Muscle layer of duodenum (tissue), 2 donors: Measurements from ENCODE around the gene SLC4A5.
"Not testable (repeated sequence)": the region's sequence is repeated elsewhere in the genome, so short reads cannot be mapped to it uniquely, and the experiment has no call there.

ENCODE experiments used
- H3K27ac ChIP-seq: one replicate; pipeline ENCODE4 v1.7.0; 2013; ENCODE audit warnings: mild to moderate bottlenecking, low read length
- H3K27me3 ChIP-seq: one replicate; pipeline ENCODE4 v1.7.0; 2013; ENCODE audit warnings: low read depth, mild to moderate bottlenecking, control low read depth, low read length
- H3K36me3 ChIP-seq, 2 donors: one replicate each; pipeline ENCODE4 v1.7.0; 2013; ENCODE audit warnings: low read length in 2 of 2, control low read depth in 1 of 2, mild to moderate bottlenecking in 1 of 2; ENCODE audit not compliant: insufficient read depth in 2 of 2, control insufficient read depth in 1 of 2
- H3K4me1 ChIP-seq, 2 donors: one replicate each; pipeline ENCODE4 v1.7.0; 2013; ENCODE audit warnings: low read length in 2 of 2, mild to moderate bottlenecking in 2 of 2, control low read depth in 1 of 2, moderate library complexity in 1 of 2; ENCODE audit not compliant: insufficient read depth in 2 of 2, control insufficient read depth in 1 of 2
- H3K4me3 ChIP-seq, 2 donors: one replicate each; pipeline ENCODE4 v1.7.0; 2013; ENCODE audit warnings: low read length in 2 of 2, low read depth in 1 of 2, mild to moderate bottlenecking in 1 of 2
- H3K9me3 ChIP-seq, 2 donors: one replicate each; pipeline ENCODE4 v1.7.0; 2013; ENCODE audit warnings: low read length in 2 of 2, control low read depth in 1 of 2, mild to moderate bottlenecking in 1 of 2; ENCODE audit not compliant: control insufficient read depth in 1 of 2
- donor health status: healthy.

The SLC4A5 gene

DNA sequence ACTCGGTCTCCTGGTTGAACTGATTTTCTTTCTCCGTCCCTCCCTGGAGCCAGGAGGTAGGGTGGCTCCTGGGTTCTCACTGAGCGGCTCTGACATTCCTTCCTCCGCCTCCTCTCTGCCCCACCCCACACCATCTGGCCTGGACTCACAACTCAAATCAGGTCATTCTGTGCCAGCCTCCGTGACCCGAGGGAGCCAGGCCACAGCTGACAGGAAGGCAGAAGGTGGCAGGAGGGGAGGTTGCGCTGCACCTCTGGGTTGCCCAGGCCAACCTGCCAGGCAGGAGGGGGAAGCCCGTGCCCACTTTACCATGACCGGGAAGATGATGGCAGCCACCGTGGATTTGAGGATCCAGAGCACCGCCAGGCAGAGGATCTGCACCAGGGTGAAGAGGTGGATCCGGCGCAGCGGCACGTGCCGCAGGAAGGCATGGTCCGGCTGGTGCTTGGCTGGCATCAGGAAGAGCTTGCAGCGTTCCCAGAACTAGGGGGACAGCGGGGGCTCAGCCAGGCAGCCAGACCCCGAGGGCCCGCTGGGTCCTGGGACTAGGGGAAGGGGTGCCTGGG is 116.5 kb downstream of the SLC4A5 start:
- Histone ChIP-seq H3K9me3 (no peaks in the 10 kb centered on the region), H3K4me1 (peaks cover 0 to 14% of the 10 kb centered on the region in 2 donors), H3K4me3 (no peak overlapping the region), H3K27ac (no peak overlapping the region), H3K27me3 (no peaks in the 10 kb centered on the region), H3K36me3 (no peaks in the 10 kb centered on the region)

GRCh38 chr2:74225698-74226459 is 117.3 kb downstream of the SLC4A5 start:
- Histone ChIP-seq H3K27me3 (no peaks in the 10 kb centered on the region), H3K9me3 (no peaks in the 10 kb centered on the region), H3K27ac (no peak overlapping the region), H3K4me1 (peaks cover 0 to 14% of the 10 kb centered on the region in 2 donors), H3K4me3 (no peak overlapping the region), H3K36me3 (no peaks in the 10 kb centered on the region)

GRCh38 chr2:74223941-74224770 is 119.1 kb downstream of the SLC4A5 start:
- Histone ChIP-seq H3K4me3 (no peak overlapping the region), H3K27me3 (no peaks in the 10 kb centered on the region), H3K27ac (no peak overlapping the region), H3K4me1 (peaks cover 0 to 14% of the 10 kb centered on the region in 2 donors), H3K36me3 (no peaks in the 10 kb centered on the region), H3K9me3 (no peaks in the 10 kb centered on the region)

DNA sequence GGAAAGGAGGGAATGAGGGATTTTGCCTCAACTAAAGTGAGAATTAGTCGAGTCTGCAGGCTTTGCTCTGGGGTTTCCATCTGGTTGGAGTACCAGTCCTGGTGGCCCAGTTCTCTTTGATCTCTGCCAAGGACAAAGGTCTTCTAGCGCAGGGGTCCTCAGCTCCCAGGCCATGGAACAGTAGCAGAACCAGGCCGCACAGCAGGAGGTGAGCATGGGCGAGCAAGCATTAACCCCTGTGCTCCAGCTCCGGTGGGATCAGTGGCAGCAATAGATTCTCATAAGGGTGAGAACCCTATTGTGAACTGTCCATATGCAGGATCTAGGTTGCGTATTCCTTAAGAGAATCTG is 120.9 kb downstream of the SLC4A5 start:
- no peaks in the 10 kb centered on the region for H3K36me3 ChIP-seq
- no peaks in the 10 kb centered on the region for H3K27me3 ChIP-seq
- H3K4me1 ChIP-seq = peaks cover 0 to 14% of the 10 kb centered on the region in 2 donors
- H3K27ac ChIP-seq = no peak overlapping the region
- no peaks in the 10 kb centered on the region for H3K9me3 ChIP-seq
- no peak overlapping the region for H3K4me3 ChIP-seq

GRCh38 chr2:74221604-74222299 is 121.5 kb downstream of the SLC4A5 start:
- Histone ChIP-seq H3K4me3 (no peak overlapping the region), H3K27me3 (no peaks in the 10 kb centered on the region), H3K36me3 (no peaks in the 10 kb centered on the region), H3K9me3 (no peaks in the 10 kb centered on the region), H3K27ac (no peak overlapping the region), H3K4me1 (peaks cover 0 to 11% of the 10 kb centered on the region in 2 donors)

- peaks cover 0 to 5% of the 10 kb centered on the region in 2 donors for H3K4me1 ChIP-seq
- H3K4me3 ChIP-seq = no peak overlapping the region
- H3K36me3 ChIP-seq = no peaks in the 10 kb centered on the region
- no peak overlapping the region for H3K27ac ChIP-seq
- H3K27me3 ChIP-seq = no peaks in the 10 kb centered on the region
- H3K9me3 ChIP-seq = no peaks in the 10 kb centered on the region
Measured at GRCh38 chr2:74221091-74221490, 122.1 kb downstream of the SLC4A5 start.

DNA sequence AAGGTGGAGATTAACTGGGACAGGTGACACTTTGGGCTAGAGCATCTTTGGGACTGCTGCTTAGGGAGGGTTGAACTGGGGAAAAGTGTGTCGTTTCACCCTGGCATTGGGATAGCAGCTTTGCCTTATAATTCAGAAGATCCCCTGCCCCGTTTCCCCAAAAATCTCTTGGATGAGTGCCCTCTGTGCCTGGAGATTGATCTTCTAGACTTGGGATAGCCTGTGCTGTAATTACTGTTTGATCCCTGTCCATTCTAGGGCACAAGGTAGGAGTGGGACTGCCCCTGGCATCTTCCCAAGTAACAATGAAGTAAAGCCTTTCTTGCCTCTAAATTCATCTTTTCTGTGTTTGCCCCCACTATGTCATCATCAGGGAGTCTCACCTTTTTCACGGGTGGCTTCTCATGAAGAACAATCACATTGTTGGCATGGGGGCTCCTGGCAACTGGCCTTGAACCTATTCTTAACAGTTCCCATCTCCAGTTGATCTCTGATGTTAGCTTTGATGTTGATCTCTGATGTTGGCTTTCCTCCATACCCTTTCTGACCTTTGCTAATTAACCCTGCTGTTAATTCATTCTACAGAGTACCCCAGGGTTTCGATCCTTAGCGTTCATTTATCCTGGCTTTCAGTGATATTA is 123.2 kb downstream of the SLC4A5 start:
- Histone ChIP-seq H3K36me3 (no peaks in the 10 kb centered on the region), H3K4me3 (no peak overlapping the region), H3K27ac (no peak overlapping the region), H3K4me1 (no peaks in the 10 kb centered on the region), H3K27me3 (no peaks in the 10 kb centered on the region), H3K9me3 (no peaks in the 10 kb centered on the region)

GRCh38 chr2:74216642-74217041 is 126.6 kb downstream of the SLC4A5 start:
- Histone ChIP-seq H3K27ac (no peak overlapping the region), H3K27me3 (no peaks in the 10 kb centered on the region), H3K9me3 (no peaks in the 10 kb centered on the region), H3K4me3 (no peak overlapping the region), H3K36me3 (peaks cover 0 to 8% of the 10 kb centered on the region in 2 donors), H3K4me1 (no peaks in the 10 kb centered on the region)

DNA sequence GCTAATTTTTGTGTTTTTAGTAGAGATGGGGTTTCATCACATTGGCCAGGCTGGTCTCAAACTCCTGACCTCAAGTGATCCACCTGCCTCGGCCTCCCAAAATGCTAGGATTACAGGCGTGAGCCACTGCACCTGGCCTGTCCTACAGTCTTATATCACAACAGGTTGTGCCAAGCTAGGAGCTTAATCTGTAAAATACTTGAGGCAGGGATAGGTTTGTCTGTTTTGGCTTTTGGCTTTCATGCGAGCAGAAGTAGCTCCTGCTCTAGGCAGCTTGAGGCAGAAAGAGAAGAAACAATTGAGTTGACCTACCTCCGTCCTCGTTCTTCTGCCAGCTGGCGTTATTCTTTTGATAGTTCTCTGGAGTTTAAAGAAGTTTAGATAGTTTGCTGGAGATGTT is 127.4 kb downstream of the SLC4A5 start:
- H3K27me3 ChIP-seq, H3K4me1 ChIP-seq, H3K4me3 ChIP-seq, H3K27ac ChIP-seq, H3K9me3 ChIP-seq: not testable (repeated sequence)
- H3K36me3 ChIP-seq = peaks cover 0 to 11% of the 10 kb centered on the region in 2 donors

- no peak overlapping the region for H3K4me3 ChIP-seq
- H3K4me1 ChIP-seq = no peaks in the 10 kb centered on the region
- H3K27ac ChIP-seq = no peak overlapping the region
- H3K36me3 ChIP-seq = peaks cover 0 to 23% of the 10 kb centered on the region in 2 donors
- H3K9me3 ChIP-seq = no peaks in the 10 kb centered on the region
- no peaks in the 10 kb centered on the region for H3K27me3 ChIP-seq
Measured at GRCh38 chr2:74212702-74213410, 130.4 kb downstream of the SLC4A5 start.
